HG03342 (cell line): Measurements from ENCODE around the gene ATF1.
"Not testable (repeated sequence)": the region's sequence is repeated elsewhere in the genome, so short reads cannot be mapped to it uniquely, and the experiment has no call there.

Experiments
- ATAC-seq: cut with Tn5 transposase; IDR thresholded peaks from one replicate; pipeline ENCODE4 v1.9.1; 2021; ENCODE audit warnings: mild to moderate bottlenecking, moderate library complexity; ENCODE audit not compliant: unreplicated experiment

ATF1 gene

GRCh38 chr12:50790081-50790480 lies 26.2 kb downstream of the ATF1 start:
- no peak for ATAC-seq

- no peak for ATAC-seq
These were observed 36.0 kb downstream of the ATF1 start for GRCh38 chr12:50799908-50800307.

GRCh38 chr12:50803230-50803875 lies 39.5 kb downstream of the ATF1 start:
- ATAC-seq = no peak

- ATAC-seq = no peak
These were observed 42.3 kb downstream of the ATF1 start for GRCh38 chr12:50806176-50806575.

- ATAC-seq = not testable (repeated sequence)
These were observed 45.2 kb downstream of the ATF1 start for GRCh38 chr12:50809131-50809530.

- ATAC-seq = not testable (repeated sequence)
These were observed 51.0 kb downstream of the ATF1 start for GRCh38 chr12:50814921-50815320.

- no peak for ATAC-seq
These were observed 56.3 kb downstream of the ATF1 start for GRCh38 chr12:50820177-50820576.

GRCh38 chr12:50822082-50822481 lies 58.2 kb downstream of the ATF1 start:
- no peak for ATAC-seq

- not testable (repeated sequence) for ATAC-seq
These were observed 59.8 kb downstream of the ATF1 start for GRCh38 chr12:50823724-50824123.

- no peak for ATAC-seq
These were observed 61.0 kb downstream of the ATF1 start for GRCh38 chr12:50824914-50825313.

- no peak for ATAC-seq
These were observed 61.5 kb downstream of the ATF1 start for GRCh38 chr12:50825372-50825838.

GRCh38 chr12:50828121-50828520 lies 64.2 kb downstream of the ATF1 start:
- no peak for ATAC-seq

- ATAC-seq = no peak
These were observed 65.0 kb downstream of the ATF1 start for GRCh38 chr12:50828886-50829285.

- not testable (repeated sequence) for ATAC-seq
These were observed 69.9 kb downstream of the ATF1 start for GRCh38 chr12:50833801-50834200.

GRCh38 chr12:50839042-50839441 lies 75.1 kb downstream of the ATF1 start:
- ATAC-seq = no peak

- ATAC-seq = no peak
These were observed 77.0 kb downstream of the ATF1 start for GRCh38 chr12:50840809-50841487.

GRCh38 chr12:50841716-50842531 lies 78.0 kb downstream of the ATF1 start:
- ATAC-seq = no peak

GRCh38 chr12:50842637-50843493 lies 79.0 kb downstream of the ATF1 start, which contains the start of gene TMPRSS12:
Gene TMPRSS12, plus strand, starts transcription at chr12:50842926. Its CDS starts 39 bp downstream, at chr12:50842965.
- no peak for ATAC-seq

GRCh38 chr12:50845021-50845647 lies 81.2 kb downstream of the ATF1 start:
- no peak for ATAC-seq

GRCh38 chr12:50848963-50849362 lies 85.1 kb downstream of the ATF1 start:
- ATAC-seq = no peak
